ENCODE data around the gene EPM2AIP1.
"Not testable (repeated sequence)": the region's sequence is repeated elsewhere in the genome, so short reads cannot be mapped to it uniquely, and the experiment has no call there.

EPM2AIP1 gene

DNA sequence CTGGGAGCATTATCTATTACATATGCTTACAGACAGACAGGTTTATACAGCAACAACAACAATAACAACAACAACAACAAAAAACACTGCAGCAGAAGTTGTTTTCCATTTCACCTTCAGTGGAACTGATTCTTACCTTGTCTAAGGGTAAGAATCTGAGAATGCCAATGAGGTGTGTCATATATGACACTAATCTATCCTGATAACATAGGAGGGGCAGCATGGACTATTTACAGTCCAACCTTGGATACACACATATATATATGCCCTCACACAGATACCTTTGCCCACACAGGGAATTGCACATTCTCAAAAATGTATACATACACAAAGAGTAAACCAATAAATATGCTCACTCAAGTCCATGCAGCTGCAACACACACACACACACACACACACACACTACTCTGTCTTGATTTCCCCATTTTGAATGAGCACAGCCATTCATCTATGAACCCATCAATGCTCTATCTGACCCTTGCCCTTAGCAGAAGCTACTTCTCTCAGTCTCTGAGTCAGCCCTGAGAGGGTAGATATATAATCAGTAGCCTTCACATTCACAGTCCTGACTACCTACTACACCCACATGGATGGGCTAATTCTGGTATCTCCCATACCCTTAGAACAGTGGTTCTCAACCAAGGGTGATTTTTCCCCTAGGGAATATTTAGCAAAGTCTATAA lies 38.3 kb downstream of the EPM2AIP1 start:
- no peak for DNase-seq (ENCODE audit: low read depth, low spot score)

DNA sequence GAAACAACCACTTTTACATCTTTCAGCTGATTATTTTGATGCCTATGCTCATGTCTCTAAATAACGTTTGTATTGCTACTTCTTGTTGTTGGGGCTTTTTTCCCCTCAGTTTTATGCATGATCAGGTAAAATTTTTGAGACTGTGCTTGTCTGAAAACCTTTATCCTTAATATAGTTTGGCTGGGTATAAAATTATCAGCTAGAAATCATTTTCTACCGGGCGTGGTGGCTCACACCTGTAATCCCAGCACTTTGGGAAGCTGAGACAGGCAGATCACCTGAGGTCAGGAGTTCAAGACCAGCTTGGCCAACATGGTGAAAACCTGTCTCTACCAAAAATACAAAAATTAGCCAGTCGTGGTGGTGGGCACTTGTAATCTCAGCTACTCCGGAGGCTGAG lies 45.1 kb downstream of the EPM2AIP1 start:
- not testable (repeated sequence) for DNase-seq (ENCODE audit: low read depth, low spot score)

DNA sequence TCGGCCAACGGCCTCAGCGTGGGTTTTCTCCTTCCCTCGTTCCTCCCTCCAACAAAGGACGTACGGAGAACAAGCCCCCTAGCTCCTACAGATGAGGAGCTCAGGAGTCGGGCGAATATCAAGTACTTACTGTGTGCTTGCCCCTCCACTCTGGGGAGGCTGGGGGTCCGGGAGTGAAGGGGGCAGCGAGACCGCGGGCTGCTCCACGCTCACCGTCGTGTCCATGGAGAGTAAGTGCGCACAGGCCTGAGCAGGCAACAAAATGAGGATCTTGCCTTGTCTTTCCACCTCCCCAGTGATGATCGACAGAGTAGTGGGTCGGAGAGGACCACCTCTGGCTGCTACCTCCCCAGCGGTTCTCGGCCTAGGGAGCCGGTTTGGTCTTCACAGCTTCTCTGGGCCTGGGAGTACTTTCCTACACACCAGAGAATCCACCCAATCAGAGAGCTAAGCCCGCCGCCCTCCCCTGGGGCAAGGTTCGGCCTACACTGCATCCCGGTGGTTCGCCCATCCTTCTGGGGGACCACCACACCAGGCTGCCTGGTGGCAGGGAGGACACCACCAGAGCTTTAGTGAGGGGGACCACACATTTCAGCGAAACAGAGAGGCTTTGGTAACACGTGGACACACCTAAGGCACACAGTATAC lies 47.5 kb downstream of the EPM2AIP1 start:
- no peak for DNase-seq (ENCODE audit: low read depth, low spot score)

DNA sequence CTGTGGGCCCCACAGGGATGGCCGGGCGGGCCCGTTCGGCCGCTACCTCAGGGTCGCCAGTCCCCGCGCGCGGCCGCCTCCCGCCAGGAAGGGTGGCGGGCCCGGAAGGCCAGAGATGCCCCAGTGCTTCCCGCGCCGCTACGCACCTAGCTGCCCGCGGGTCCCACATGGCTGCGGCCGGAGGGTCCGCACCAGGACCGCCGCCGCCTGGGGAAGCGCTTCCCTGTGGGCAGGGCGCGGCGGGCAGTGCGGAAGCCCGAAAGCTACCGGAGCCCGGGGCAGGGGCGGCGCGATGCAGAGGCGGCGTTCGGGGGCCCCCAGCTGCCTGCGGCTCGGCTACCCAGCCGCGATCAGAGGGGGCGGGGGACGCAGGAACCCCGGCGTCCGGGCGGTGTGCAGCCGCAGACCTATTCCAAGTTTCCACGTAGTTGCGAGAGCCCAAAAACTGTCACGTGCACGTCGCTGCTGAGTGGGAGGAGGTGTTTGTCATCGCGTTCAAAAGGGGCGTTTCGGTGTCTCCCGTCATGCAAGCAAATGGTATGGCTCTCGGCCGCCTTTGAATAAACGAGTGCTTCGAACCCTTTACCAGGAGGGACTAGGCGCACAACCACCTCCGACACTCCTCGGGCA lies 48.2 kb downstream of the EPM2AIP1 start, which contains the start of gene TRANK1:
TRANK1 (minus strand) TSS at position 414 of the 630 bp plus-strand sequence; CDS start at position 169, 245 bp downstream.
- no peak for DNase-seq (ENCODE audit: low read depth, low spot score)

GRCh38 chr3:36944012-36944640 lies 48.8 kb downstream of the EPM2AIP1 start:
- peak; percentile 22 for DNase-seq (ENCODE audit: low read depth, low spot score)

- DNase-seq (ENCODE audit: low read depth, low spot score) = no peak
Observed at GRCh38 chr3:36943601-36944000, 49.3 kb downstream of the EPM2AIP1 start.

GRCh38 chr3:36942638-36943248 lies 50.2 kb downstream of the EPM2AIP1 start:
- DNase-seq (ENCODE audit: low read depth, low spot score) = no peak

- no peak for DNase-seq (ENCODE audit: low read depth, low spot score)
Observed at GRCh38 chr3:36941658-36942057, 51.3 kb downstream of the EPM2AIP1 start.

DNA sequence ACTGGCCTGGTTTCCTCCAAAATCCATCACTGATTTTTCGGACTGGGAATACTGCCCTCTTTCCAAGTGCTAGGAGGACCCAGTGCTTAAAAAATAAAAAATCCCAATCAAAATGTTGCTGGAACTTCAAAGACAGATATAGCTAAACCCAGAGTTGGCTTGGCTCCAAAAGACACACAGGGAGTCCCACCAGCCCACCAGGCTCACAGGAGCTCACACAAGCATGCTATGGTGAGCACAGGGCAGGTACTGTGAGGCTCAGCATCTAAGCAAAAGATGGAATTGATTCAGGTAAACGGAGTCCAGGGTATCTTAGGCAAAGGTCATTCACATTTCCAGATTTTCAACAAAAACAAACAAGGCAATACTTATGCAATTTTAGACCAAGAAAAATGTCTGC lies 51.8 kb downstream of the EPM2AIP1 start:
- DNase-seq (ENCODE audit: low read depth, low spot score) = no peak

DNA sequence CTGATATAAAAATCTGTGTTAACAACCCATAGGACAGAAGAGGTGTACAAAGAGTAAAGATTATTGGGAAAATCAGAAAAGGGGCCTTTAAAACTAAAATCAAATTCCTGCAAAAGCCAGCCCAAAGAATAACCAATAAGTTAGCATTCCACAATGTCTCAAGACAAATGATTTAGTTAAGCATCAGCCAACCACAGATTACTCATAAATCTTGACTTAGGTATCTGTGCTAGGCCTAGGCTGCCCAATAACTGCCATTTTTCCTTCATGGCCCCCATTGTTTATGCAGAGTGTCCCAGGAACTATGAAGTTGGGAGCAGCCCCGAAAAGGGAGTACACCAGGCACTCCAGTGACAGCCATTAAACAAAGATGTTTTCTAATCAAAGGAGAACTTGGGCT lies 55.4 kb downstream of the EPM2AIP1 start:
- no peak for DNase-seq (ENCODE audit: low read depth, low spot score)

All from brain pericyte (primary cell).